HG03139 (cell line): Measurements from ENCODE around the gene ZNF304.
"Not testable (repeated sequence)": the region's sequence is repeated elsewhere in the genome, so short reads cannot be mapped to it uniquely, and the experiment has no call there.

ENCODE experiments used
- ATAC-seq: cut with Tn5 transposase; IDR thresholded peaks from one replicate; pipeline ENCODE4 v1.9.1; 2021; ENCODE audit not compliant: unreplicated experiment

Gene ZNF304

DNA sequence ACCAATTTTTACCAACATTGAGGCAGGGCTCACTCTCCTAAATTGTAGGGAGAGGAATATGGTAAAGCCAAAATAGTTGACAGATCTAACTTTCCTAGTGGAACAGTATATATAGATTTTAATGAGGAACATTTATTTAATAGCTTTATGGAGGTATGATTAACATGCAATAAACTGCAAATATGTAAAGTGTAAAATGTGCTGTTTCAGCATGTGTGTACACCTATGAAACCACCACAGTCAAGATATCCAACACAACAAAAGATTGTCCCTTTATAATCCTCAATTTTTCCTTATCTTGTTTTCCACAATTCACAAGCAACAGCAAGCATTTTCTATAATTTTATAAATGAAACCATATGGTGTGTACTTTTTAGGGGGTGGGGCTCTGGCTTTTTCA, 8.2 kb downstream of the ZNF304 start:
- ATAC-seq: no peak

DNA sequence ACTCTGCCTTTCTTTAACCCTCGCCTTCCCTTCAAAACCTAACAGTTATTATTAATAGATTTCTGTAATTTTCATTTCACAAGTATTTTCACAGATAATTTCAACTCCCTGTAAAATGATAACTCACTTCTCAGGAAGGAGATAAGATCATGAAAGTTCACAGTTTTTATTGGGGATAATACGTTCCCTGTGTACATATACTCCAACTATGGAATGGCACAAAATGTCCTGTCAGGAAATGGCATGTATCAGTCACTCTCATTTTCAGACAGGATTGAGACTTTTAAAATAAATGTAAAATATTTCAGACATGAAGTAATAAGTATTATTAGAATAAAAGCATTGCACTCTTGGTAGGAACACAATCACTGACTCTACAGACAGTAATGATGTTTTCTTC, 11.3 kb downstream of the ZNF304 start:
- ATAC-seq: no peak

DNA sequence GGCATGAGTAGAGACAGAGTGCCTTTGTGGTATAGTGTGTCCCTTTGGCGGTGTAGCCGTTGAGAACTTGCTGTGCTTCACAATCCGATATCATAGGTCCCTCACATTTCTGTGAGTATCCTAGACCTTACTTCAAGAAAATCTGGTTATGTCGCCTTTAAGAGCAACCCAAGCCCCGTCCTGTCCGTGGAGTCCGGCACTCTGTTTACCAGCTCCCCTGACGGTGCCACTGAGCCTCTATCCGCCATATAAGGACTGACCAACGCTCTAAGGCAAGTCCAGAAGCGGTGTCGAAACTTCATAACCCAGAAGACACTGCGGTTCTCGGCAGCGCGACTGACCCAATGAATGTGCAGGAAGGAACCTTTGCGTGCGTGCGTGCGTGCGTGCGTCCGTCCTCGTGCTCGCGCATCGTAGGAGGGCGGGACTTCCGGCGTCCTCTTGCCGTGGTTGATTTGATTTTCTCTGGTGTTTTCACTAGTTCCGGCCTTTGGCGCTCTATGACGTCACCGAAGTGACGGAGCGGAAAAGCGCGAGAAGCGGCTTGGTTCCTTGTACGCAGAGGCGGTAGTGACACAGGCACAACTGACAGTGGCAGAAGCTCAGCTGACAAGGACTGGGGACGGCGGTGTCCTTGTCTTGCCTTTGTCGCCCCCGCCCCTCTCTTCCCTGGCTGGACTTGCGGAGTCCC, 12.1 kb downstream of the ZNF304 start, which contains the start of the genes TRAPPC2B and ZNF547:
TSS of gene TRAPPC2B (plus strand) at position 555 of the 691 bp plus-strand sequence. CDS start 1,283 bp downstream, outside the sequence.
TSS of gene ZNF547 (plus strand) at position 555 of the 691 bp plus-strand sequence. CDS start 5,005 bp downstream, outside the sequence.
- ATAC-seq: peak; percentile 96

DNA sequence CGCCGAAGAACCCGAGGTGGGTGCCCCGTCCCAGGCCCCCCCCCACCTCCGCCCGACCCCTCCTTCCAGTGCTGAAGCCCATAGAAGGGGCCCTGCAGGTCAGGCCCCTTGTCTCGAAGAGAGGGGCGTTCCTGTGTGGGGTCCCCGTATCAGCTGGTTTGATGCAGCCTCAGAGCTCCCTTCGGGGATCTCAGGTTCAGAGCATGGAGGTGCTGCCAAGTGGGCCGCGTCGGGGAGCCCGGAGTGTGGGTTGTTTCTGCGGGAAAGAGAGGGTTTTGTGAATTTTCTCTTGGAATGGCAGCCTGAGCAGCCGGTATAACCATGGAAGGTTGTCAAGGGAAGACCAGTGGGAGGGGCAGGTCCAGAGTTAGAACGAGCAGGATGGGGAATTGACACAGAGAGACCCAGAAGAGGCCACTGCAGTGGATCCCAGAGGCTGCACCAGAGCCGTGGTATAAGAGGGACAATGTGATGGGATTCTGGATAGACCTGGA, 12.7 kb downstream of the ZNF304 start:
- ATAC-seq: no peak

DNA sequence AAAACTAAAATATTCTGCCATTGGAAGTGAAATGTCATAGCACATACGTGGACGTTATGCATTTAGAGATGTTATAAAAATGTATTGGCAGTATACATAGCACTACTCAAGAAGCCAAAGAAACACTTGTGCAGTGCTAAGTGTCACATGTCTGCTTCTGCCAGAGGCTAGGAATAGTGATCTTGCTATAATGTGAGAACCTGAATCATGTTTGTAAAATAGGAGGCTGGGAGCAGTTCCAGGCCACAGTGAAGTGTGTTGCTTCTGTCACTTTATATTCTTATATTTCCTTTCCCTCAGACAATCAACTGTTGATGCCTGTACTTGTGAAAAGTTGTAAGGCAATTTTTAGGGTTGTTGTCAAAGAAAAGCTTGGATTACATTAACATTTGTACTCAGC, 15.7 kb downstream of the ZNF304 start:
- ATAC-seq: no peak

DNA sequence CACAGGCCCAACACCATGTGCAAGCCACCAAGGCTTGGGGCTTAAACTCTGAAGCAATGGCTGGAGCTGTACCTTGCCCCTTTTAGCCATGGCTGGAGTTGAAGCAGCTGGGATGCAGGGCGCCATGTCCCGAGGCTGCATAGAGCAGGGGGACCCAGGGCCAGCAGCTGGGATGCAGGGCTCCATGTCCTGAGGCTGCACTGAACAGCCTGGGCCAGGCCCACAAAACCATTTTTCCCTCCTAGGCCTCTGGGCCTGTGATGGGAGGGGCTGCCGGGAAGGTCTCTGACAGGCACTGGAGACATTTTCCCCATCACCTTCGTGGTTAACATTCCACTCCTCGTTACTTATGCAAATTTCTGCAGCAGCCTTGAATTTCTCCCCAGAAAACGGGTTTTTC, 23.1 kb downstream of the ZNF304 start:
- no peak for ATAC-seq

DNA sequence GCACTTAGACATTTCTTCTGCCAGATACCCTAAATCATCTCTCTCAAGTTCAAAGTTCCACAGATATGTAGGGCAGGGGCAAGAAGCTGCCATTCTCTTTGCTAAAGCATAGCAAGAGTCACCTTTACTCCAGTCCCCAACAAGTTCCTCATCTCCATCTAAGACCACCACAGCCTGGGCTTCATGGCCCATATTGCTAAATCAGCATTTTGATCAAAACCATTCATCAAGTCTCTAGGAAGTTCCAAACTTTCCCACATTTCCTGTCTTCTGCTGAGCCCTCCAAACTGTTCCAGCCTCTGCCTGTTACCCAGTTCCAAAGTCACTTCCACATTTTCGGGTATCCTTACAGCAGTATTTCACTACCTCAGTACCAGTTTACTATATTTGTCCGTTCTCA, 23.6 kb downstream of the ZNF304 start:
- ATAC-seq: not testable (repeated sequence)

DNA sequence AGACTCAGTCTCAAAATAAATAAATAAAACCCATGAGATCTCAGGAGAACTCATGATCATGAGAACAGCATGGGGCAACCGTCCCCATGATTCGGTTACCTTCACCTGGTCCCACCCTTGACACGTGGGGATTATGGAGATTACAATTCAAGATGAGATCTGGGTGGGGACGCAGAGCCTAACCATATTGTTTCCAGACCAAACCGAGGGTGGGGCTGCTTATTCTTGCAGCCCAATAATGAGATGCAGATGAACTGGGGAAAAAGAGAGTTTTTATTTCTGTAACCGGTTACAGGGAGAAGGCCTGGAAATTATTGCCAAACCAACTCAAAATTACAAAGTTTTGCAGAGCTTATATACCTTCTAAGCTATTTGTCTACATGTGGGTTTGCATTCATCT, 25.1 kb downstream of the ZNF304 start:
- ATAC-seq: no peak

DNA sequence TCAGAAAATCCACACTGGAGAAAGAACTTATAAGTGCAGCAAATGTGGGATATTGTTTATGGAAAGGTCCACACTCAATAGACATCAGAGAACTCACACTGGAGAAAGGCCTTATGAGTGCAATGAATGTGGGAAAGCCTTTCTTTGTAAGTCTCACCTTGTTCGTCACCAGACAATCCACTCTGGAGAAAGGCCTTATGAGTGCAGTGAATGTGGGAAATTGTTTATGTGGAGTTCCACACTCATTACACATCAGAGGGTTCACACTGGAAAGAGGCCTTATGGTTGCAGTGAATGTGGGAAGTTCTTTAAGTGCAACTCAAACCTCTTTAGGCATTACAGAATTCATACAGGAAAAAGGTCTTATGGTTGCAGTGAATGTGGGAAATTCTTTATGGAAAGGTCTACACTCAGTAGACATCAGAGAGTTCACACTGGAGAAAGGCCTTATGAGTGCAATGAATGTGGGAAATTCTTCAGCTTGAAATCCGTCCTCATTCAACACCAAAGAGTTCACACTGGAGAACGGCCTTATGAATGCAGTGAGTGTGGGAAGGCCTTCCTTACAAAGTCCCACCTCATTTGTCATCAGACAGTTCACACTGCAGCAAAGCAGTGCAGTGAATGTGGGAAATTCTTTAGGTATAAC, 26.6 kb downstream of the ZNF304 start:
- ATAC-seq: no peak

DNA sequence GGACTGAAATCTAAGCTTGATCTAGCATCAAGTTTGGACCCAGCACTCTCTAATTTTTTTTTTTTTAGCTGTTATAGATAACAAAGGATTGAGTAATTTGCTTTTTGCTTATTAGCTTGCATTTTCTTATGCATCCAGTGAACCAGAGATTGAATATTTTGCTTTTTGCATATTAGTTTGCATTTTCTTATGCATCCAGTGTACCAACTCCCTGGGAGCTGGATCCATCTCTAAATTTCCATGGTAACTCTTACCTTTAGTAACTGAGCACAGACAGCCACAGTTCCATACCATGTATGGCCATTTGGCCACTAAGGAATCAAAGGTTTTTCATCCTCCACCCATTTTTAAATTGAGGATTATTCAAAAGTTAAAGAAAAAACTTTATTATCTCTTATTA, 29.9 kb downstream of the ZNF304 start:
- ATAC-seq: no peak

DNA sequence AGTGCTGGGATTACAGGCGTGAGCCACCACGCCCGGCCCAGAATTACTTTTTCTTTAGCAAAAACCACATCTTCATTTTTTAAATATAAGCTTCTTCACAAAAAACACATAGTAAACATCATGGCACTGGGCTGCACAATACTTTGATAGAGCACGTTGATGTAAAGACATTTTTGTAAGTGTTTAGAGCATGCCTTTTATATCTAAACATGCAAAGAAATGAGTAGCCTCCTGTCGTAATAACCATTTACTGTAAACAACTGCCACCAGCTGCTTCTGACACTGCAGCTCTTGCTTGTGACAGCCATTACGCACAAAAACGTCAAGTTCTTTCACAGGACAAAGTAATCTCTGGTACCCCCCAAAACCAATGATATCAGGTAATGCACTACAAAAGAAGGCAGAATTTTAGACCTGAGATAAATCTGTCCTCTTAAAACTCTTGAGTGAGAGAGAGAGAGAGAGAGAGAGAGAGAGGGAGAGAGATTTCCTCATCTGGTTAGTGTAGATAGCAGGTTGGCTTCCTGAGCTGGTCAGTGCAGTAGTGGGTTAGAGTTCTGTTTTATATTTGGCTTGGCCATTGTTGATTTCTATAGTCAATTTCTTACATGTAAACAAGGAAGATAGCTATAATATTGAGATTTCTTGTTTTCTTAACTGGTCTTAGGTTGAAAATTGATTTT, 31.9 kb downstream of the ZNF304 start:
- no peak for ATAC-seq

DNA sequence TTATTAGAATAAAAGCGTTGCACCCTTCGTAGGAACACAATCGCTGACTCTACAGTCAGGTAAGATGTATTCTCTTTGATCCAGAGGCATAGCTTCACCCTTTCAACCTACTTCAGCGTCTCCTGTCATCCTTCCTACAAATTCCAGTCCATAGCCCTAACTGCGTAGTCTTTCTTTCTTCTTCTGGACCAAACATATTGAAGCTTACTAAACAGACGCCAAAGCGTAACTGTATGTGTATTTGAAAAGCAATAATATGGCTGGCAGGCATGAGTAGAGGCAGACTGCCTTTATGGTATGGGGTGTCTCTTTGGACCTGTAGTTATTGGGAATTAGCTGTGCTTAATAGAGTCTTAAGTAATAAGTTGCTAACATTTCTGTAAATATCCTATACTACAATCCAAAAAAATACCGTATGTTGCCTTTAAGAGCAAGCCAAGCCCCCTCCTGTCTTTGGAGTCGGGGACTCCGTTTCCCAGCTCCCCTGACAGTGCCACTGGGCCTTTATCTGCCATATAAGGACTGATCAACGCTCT, 38.2 kb downstream of the ZNF304 start:
- no peak for ATAC-seq

DNA sequence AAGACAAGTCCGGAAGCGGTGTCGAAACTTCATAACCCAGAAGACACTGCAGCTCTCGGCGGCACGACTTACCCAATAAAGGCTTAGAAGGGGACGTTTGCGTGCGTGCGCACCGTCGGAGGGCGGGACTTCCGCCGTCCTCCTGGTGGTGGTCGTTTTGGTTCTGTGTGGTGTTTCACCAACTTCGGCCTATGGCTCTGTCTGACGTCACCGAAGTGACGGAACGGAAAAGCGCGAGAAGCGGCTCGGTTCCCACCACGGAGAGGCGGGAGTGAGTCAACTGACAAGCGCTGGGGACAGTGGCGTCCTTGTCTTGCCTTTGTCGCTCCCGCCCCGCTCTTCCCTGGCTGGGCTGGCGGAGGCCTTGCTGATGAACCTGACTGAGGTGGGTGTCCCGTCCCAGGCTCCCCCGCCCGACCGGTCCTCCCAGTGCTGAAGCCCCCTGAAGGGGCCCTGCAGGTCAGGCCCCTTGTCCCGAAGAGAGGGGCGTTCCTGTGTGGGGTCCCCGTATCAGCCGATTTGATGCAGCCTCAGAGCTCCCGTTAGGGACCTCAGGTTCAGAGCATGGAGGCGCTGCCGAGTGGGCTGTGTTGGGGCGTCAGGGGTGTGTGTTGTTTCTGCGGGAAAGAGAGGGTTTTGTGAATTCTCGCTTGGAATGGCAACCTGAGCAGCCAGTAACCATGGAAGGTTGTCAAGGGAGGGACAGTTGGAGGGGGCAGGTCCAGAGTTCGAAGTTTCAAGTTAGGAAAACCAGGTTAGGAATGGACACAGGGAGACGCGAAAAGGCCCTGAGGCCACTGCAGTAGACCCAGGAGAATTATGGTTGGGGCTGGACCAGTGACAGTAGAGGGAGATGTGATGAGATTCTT, 38.9 kb downstream of the ZNF304 start, which contains the start of gene ZNF548:
TSS of gene ZNF548 (plus strand) at position 125 of the 869 bp plus-strand sequence. CDS start at position 371, 246 bp downstream.
- peak; percentile 96 for ATAC-seq

DNA sequence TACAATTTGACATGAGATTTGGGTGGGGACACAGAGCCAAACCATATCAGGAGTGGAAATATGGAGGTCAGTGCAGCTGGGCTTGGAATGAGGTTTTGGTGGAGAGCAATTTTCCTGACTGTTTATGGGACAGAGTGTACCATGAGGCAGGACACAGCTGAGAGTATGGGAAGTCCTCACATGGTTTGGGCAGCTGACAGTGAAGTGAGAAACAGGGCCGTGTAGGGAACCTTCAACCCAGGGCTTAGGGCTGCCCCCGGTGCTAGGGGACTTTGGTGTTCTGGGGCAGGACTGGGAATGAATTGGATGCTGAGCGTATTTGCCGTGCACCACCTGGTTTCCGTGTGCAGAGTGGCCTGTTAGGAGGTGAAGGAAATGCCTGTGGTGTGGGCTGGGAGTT, 44.6 kb downstream of the ZNF304 start:
- ATAC-seq: no peak

DNA sequence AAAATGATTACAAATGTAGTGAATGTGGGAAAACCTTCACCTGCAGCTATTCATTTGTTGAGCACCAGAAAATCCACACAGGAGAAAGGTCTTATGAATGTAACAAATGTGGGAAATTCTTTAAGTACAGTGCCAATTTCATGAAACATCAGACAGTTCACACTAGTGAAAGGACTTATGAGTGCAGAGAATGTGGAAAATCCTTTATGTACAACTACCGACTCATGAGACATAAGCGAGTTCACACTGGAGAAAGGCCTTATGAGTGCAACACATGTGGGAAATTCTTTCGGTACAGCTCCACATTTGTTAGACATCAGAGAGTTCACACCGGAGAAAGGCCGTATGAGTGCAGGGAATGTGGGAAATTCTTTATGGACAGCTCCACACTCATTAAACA, 47.8 kb downstream of the ZNF304 start:
- ATAC-seq: no peak

DNA sequence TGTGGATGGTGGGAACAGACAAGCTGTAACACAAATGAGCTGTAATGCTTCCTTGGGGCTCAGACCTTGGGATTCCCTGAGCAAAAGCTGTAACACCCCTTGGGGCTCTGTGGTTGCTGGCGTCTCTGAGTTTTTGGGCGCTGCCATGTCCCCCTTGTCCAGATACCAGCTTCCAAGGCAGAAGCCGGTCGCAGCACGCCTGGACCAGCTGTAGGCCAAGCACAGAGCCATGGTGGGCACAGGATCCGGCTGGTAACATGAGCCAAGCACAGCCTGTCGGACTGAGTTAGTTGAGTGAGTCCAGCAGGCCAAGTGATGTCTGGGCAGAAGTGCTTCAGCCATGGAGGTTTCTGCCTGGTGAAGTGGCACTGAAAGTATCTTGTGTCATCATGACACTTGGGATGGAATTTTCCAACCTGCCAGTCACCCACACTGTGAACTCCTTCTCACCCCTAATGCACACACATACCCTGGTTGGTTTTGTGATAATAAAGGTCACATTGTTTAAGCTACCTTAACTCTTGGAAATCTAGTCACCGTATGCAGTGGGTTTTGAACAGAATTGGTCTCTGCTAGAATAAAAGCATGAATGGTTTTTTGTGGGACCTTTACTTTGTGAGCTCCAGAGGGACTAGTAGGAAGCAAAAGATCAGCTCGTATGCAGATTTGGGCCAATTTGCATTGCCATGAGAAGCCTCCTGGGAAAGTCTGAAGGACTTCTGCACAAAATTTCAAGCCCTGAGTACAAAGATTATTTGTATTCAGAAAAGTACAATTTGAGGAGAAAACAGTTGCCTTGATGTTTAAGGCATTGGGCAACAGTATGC, 52.9 kb downstream of the ZNF304 start:
- no peak for ATAC-seq

DNA sequence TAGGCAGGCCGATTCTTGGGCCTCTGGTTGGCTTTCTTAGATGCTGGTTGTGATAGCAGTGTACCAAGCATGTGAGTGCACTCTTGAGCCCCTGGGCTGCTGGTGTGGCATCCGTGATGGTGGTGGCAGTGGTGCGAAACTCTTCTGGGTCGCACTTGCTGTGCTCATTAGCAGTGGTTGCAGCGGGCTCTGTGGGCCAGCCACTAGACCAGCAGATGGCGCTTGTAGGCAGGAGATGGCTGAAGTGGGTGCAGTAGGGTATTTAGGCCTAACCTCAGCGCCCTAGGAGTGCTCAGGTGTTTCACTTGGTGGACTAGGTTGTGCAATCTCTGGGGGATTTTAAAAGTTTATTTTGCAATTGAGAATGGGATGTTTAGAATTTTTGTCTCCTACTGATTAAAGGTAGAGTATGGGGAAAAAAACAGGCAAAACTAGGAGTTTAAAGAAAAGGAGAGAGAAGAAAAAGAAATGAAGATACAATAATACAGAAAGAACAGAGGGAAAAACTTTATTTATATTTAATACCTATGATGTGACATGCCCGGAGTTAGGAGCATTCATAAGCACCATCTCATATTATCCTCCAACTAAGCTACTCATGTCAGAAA, 55.5 kb downstream of the ZNF304 start:
- ATAC-seq: peak; percentile 45
